GF-D8 (cell line): Measurements from ENCODE around the gene LRP10.
A peak's percentile ranks its signal among the peaks of the same experiment; 100 is the strongest.

ENCODE experiments used
- DNase-seq: peaks from one replicate; lab custom pipeline; 2025; lab: John Stamatoyannopoulos, UW

LRP10 gene

DNA sequence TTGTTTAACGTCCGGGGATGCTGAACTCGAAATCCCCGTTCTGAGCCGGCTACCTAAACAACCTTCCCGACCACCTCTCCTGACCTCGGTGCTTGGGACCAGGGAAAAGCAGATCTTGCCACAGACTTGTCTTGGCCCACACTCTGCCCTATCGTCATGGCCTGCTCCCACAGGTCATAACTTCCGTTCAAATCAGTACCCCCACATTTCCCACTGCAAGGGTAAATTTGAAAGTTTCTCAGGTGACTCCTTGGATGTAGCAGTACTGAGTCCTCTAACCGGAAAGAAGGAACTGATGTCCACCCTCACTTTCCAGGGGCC lies 48.0 kb downstream of the LRP10 start:
- DNase-seq, result no peak

DNA sequence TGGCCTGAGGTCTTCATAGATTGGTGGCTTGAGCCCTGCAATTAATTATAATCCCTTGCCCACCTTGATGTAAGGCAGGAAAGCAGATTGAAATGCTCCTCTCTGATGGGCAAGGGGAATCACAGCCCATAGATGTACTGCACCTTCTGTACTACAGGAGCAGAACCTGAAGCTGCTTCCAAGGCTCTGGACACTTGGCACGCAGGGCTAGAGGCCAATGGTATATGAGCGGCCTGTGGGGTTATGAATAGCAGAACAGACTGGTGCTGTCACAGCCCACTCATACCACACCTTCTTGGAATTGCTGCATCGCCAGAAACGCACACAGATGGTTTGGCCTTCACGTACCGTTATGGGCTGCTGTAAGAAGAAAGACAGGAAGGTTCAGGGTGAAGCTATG lies 49.2 kb downstream of the LRP10 start:
- no peak for DNase-seq

DNA sequence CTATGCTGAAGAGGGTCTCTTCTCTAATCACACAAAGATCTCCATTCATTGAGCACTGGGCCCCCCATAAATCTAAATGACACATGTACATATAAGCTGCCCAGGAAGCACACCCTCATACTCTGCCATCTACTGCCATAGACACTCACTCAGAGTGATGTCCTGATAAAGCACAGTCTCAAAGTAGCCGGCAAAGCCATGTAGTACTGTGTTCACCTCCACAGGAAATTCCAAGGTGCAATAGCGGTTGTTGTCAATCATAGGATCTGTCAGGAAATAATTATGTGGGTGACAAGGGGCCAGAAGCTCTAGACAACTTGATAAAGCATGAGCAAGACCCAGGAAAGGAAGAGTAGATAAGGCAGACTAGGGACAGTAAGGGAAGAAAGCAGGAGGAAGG lies 50.8 kb downstream of the LRP10 start:
- no peak for DNase-seq

DNA sequence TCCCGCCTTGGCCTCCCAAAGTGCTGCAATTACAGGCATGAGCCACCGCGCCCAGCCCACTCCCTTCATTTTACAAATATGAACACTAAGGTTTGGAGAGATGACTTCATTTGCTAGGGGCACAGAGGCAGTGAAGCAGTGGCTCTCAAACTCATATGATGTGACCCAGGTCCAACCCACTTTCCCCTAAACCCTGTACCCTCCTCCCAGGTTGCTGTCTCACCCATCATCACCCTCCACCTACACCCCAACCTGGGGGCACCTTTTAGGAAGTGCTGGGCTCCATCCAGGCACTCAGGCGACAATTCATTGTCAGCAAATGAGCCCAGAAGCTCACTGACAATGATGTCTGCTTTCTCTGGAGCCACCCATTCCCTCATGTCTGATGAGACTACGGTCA lies 52.2 kb downstream of the LRP10 start:
- no peak for DNase-seq

DNA sequence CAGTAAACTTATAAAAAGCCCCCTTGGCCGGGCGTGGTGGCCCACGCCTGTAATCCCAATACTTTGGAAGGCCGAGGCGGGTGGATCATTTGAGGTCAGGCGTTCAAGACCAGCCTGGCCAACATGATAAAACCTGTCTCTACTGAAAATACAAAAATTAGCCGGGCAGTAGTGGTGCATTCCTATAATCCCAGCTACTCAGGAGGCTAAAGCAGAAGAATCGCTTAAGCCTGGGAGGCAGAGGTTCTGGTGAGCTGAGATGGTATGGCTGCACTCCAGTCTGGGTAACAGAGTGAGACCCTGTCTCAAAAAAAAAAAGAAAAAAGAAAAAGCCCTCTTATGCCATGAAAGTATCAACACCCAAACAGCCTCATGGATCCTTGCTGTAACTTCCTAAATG lies 54.0 kb downstream of the LRP10 start:
- DNase-seq, result no peak

DNA sequence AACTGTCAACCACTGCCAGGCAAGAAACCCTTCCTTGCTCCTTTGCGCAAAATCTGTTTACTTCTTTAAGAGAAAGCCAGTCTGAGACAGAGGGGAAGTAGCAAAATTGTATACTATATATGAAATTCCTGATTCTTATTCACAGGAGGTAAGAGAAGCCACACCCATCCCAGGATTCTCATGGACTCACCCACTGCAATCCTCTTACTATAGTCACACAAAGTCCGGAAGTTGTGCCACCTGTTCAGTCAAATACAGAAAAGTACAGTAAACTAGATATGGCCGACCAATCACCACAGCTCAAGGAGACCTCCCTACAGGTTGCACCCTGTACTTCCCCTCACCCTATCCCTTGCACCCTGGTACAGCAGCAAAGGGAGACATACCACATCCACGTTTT lies 54.8 kb downstream of the LRP10 start:
- no peak for DNase-seq

DNA sequence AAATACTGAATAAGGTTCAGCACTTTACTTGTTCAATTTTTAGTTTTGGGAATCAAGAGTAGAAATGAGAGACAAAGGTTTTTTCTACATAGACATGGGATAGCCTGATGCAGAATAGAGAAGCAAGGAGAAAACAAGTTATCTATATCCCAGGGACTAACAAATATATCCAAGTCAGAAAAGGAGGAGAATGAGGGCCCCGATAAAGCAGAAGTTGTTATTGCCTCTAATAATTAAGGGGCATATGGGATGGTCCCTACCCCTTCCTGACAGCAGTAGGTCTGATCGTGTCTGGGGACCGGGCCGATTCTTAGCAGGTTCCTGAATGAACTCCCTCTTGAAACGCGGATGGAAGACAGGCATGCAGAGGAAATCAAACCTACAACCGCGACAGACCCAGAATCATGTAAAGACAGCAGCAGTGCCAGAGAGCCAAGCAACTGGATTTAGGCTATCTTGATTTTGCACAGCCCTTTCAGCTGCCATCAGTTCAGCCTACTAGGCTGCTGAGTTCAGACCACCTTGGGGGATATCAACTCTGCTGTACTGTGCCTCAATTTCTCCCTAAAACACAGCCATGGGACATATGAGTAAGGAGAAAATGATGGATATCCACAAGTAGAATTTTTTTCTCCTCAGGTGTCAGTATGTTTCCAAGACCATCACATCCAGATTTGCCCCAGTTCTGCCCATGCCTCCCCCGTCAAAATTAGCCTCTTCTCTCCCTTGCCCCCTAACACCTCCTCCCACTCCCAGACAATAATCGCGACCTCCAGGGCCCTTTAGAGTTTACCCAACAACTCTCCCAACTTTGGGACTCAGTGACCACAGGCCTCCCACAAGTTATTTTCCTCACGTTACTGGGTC lies 56.9 kb downstream of the LRP10 start:
- DNase-seq, result no peak

DNA sequence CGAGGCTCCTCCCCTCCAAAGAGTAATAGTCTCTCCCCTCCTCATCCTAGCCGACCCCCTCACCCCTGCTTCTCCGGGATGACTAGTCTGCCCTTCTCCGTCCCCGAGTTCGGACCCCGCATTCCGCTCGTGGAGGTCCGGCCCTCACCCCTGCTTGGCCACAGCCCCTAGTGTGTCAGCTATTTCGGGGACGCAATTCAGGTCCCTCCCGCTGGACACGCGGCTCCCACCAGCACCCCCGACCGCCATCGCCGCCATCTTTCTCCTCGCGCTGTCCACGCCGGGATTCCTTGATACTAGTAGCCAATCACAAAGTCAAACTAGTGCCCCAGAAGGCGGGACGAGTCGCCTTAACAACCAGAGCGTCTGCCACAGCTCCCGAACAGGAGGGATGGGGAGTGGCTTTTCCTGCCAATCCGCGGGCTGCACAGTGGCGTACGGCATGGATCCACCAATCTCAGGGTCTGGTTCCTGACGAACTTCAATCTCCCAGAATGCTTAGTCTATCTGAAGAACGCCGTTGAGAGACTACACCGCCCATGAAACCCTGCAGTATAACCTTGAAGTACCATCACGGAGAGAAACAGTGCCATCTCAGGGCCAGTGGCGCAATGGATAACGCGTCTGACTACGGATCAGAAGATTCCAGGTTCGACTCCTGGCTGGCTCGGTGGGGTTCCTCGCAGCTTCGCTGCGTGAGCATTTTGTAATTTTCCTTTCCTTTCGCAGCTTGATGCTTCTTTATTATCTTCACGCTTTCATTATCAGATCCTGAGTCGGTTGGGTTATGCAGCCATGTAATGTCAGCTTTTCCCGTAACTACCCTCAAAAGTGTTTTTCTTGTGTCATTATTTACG lies 57.8 kb downstream of the LRP10 start, which contains the start of gene PRMT5:
Gene PRMT5, minus strand, starts transcription at position 273 of the 857 bp plus-strand sequence. Its CDS starts 15 bp downstream, at position 258.
- DNase-seq, result peak; percentile 99

DNA sequence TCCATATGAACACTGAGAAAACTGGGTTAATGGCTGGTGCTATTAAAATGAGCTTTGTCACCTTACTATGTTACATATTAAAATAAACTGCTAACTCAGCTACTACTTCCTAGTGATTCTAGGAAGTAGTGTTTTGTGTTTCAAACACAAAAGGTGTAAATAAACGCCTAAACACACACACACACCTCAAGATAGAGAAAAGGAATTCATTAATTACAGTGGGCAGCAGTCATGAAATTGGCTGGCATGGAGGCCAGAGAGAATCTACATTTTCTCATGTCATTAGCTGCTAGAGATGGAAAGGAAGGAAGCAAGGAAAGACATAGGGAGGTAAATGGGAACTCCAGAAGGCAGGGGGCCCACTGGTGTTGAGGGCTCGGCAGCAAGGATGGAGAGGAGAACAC lies 58.4 kb downstream of the LRP10 start:
- no peak for DNase-seq
